ENCODE data around the gene HBB.

The HBB gene

GRCh38 chr11:5228124-5228523 lies 1.3 kb upstream of the HBB start:
- Histone ChIP-seq H4K20me1 (no peaks in the 10 kb centered on the region), H3K27me3 (no peaks in the 10 kb centered on the region), H3K4me2 (no peak overlapping the region), H3K36me3 (no peaks in the 10 kb centered on the region), H3K4me1 (no peaks in the 10 kb centered on the region), H3K9ac (no peak overlapping the region), H3K27ac (no peak overlapping the region), H3K4me3 (no peak overlapping the region), H3K9me3 (no peaks in the 10 kb centered on the region)
- no peak for TF ChIP-seq Cebpa-rat (IDR thresholded peaks at IDR 0.05)

GRCh38 chr11:5227681-5228080 lies 810 bp upstream of the HBB start:
- H3K4me1 ChIP-seq, result no peaks in the 10 kb centered on the region
- H3K9me3 ChIP-seq, result no peaks in the 10 kb centered on the region
- no peaks in the 10 kb centered on the region for H3K27me3 ChIP-seq
- H3K4me2 ChIP-seq, result no peak overlapping the region
- H3K36me3 ChIP-seq, result no peaks in the 10 kb centered on the region
- no peak overlapping the region for H3K9ac ChIP-seq
- no peak overlapping the region for H3K4me3 ChIP-seq
- TF ChIP-seq Cebpa-rat (IDR thresholded peaks at IDR 0.05), result no peak
- no peaks in the 10 kb centered on the region for H4K20me1 ChIP-seq
- H3K27ac ChIP-seq, result no peak overlapping the region

DNA sequence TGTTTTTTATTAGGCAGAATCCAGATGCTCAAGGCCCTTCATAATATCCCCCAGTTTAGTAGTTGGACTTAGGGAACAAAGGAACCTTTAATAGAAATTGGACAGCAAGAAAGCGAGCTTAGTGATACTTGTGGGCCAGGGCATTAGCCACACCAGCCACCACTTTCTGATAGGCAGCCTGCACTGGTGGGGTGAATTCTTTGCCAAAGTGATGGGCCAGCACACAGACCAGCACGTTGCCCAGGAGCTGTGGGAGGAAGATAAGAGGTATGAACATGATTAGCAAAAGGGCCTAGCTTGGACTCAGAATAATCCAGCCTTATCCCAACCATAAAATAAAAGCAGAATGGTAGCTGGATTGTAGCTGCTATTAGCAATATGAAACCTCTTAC lies 1.4 kb downstream of the HBB start:
- Histone ChIP-seq H3K9me3 (no peaks in the 10 kb centered on the region), H3K4me2 (no peak overlapping the region), H3K4me1 (no peaks in the 10 kb centered on the region), H4K20me1 (no peaks in the 10 kb centered on the region), H3K4me3 (no peak overlapping the region), H3K36me3 (no peaks in the 10 kb centered on the region), H3K27me3 (no peaks in the 10 kb centered on the region), H3K27ac (no peak overlapping the region), H3K9ac (no peak overlapping the region)
- TF ChIP-seq Cebpa-rat (IDR thresholded peaks at IDR 0.05), result no peak

GRCh38 chr11:5224538-5225479 lies 2.1 kb downstream of the HBB start:
- Histone ChIP-seq H3K4me1 (no peaks in the 10 kb centered on the region), H3K4me3 (no peak overlapping the region), H3K36me3 (no peaks in the 10 kb centered on the region), H3K27me3 (no peaks in the 10 kb centered on the region), H3K9ac (no peak overlapping the region), H3K4me2 (no peak overlapping the region), H4K20me1 (no peaks in the 10 kb centered on the region), H3K9me3 (no peaks in the 10 kb centered on the region), H3K27ac (no peak overlapping the region)
- TF ChIP-seq Cebpa-rat (IDR thresholded peaks at IDR 0.05), result no peak

- H3K9me3 ChIP-seq, result no peaks in the 10 kb centered on the region
- H4K20me1 ChIP-seq, result no peaks in the 10 kb centered on the region
- H3K27me3 ChIP-seq, result no peaks in the 10 kb centered on the region
- H3K27ac ChIP-seq, result no peak overlapping the region
- no peak overlapping the region for H3K4me2 ChIP-seq
- TF ChIP-seq Cebpa-rat (IDR thresholded peaks at IDR 0.05), result no peak
- H3K36me3 ChIP-seq, result no peaks in the 10 kb centered on the region
- no peaks in the 10 kb centered on the region for H3K4me1 ChIP-seq
- H3K4me3 ChIP-seq, result no peak overlapping the region
- H3K9ac ChIP-seq, result no peak overlapping the region
These were observed 3.2 kb downstream of the HBB start for GRCh38 chr11:5223686-5224085.

GRCh38 chr11:5223146-5223545 lies 3.7 kb downstream of the HBB start:
- H4K20me1 ChIP-seq, result no peaks in the 10 kb centered on the region
- H3K4me2 ChIP-seq, result no peak overlapping the region
- no peaks in the 10 kb centered on the region for H3K36me3 ChIP-seq
- H3K27ac ChIP-seq, result no peak overlapping the region
- no peaks in the 10 kb centered on the region for H3K4me1 ChIP-seq
- H3K27me3 ChIP-seq, result no peaks in the 10 kb centered on the region
- no peak overlapping the region for H3K4me3 ChIP-seq
- no peaks in the 10 kb centered on the region for H3K9me3 ChIP-seq
- no peak overlapping the region for H3K9ac ChIP-seq
- no peak for TF ChIP-seq Cebpa-rat (IDR thresholded peaks at IDR 0.05)

DNA sequence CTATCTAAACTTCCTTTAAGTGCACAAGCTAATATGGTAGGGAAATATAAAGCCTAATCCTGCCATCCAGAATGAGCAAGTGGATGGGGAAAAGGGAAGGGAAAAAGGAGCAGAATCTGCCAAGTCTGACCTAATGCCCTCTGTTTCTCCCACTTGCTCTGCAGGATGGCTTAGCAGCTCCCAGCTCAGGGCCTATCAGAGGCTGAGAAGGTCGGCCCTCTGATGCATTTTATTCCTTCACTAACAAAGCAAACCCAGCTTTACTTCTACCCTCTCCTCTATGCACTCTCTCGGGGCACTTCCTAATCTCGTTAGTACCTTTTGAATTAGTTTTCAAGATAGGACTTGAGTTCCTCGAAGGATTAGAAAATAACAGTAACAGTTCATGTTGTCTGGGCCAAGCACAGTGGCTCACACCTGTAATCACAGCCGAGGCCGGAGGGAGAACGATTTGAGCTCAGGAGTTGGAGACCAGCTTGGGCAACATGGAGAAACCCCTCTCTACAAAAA lies 16.4 kb downstream of the HBB start:
- TF ChIP-seq Cebpa-rat (IDR thresholded peaks at IDR 0.05), result no peak
- H3K36me3 ChIP-seq, result no peaks in the 10 kb centered on the region
- no peak overlapping the region for H3K27ac ChIP-seq
- H3K4me3 ChIP-seq, result no peak overlapping the region
- H3K9ac ChIP-seq, result no peak overlapping the region
- no peaks in the 10 kb centered on the region for H3K9me3 ChIP-seq
- no peaks in the 10 kb centered on the region for H3K27me3 ChIP-seq
- H4K20me1 ChIP-seq, result no peaks in the 10 kb centered on the region
- H3K4me1 ChIP-seq, result no peaks in the 10 kb centered on the region
- H3K4me2 ChIP-seq, result no peak overlapping the region

DNA sequence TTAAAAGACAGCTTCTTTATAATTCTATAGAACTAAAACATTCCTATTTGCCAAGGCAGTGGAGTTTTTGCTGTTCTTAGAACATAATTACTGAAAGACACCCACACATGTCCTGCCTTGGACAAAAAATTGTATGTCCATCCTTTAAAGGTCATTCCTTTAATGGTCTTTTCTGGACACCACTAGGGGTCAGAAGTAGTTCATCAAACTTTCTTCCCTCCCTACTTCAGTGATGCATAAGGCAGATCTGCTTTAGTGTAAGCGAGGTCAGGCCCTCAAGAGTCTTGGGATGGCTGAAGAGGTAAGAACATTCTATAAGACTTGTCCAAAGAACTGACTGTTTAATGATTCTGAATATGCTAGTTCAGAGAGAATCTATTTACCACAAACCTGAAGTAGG lies 22.1 kb downstream of the HBB start:
- no peak overlapping the region for H3K9ac ChIP-seq
- TF ChIP-seq Cebpa-rat (IDR thresholded peaks at IDR 0.05), result no peak
- no peaks in the 10 kb centered on the region for H3K36me3 ChIP-seq

GRCh38 chr11:5203366-5203765 lies 23.5 kb downstream of the HBB start:
- Histone ChIP-seq H3K9me3 (no peaks in the 10 kb centered on the region), H3K27ac (no peak overlapping the region), H3K4me2 (no peak overlapping the region), H4K20me1 (no peaks in the 10 kb centered on the region), H3K9ac (no peak overlapping the region), H3K4me1 (no peaks in the 10 kb centered on the region), H3K36me3 (no peaks in the 10 kb centered on the region), H3K27me3 (no peaks in the 10 kb centered on the region), H3K4me3 (no peak overlapping the region)
- no peak for TF ChIP-seq Cebpa-rat (IDR thresholded peaks at IDR 0.05)

More for the DNA sequence above, 22.1 kb downstream of the HBB start:
- no peaks in the 10 kb centered on the region for H3K4me1 ChIP-seq
- H3K27me3 ChIP-seq, result no peaks in the 10 kb centered on the region
- no peak overlapping the region for H3K27ac ChIP-seq
- H3K4me3 ChIP-seq, result no peak overlapping the region
- H3K9me3 ChIP-seq, result no peaks in the 10 kb centered on the region
- no peaks in the 10 kb centered on the region for H4K20me1 ChIP-seq
- H3K4me2 ChIP-seq, result no peak overlapping the region

- H3K36me3 ChIP-seq, result no peaks in the 10 kb centered on the region
- no peak for TF ChIP-seq Cebpa-rat (IDR thresholded peaks at IDR 0.05)
- no peak within 1 kb of the TSS for H3K9ac ChIP-seq
- no peaks in the 10 kb centered on the region for H3K27me3 ChIP-seq
- H3K4me3 ChIP-seq, result no peak within 1 kb of the TSS
- no peak within 1 kb of the TSS for H3K4me2 ChIP-seq
- H3K9me3 ChIP-seq, result no peaks in the 10 kb centered on the region
- no peak within 1 kb of the TSS for H3K27ac ChIP-seq
- no peaks in the 10 kb centered on the region for H4K20me1 ChIP-seq
- H3K4me1 ChIP-seq, result no peaks in the 10 kb centered on the region
These were observed 26.3 kb downstream of the HBB start, which contains the start of gene OR51V1 for GRCh38 chr11:5200582-5200981. Gene OR51V1 (minus strand): TSS chr11:5200682. CDS start chr11:5200682, 0 bp downstream.

Measured in BLaER1 (cell line).